Measurements from ENCODE around the gene QRICH1. TPM values are rescaled to one million over a fixed set of nuclear protein-coding genes. Genes with fewer than 3 reads are reported as not detected.

The QRICH1 gene
- total RNA-seq, 1 experiment from 2014 or later = 123 TPM

GRCh38 chr3:49020330-49021212 lies 73.3 kb downstream of the QRICH1 start:
- TF ChIP-seq TCF7 (CRISPR knock-in tag; IDR thresholded peaks at IDR 0.05; ENCODE audit: low read depth) (0 out of 2 replicates have a peak, but pooled peaks have one; percentile 16), ZNF423 (CRISPR knock-in tag; IDR thresholded peaks at IDR 0.05) (no peak), PRDM15 (CRISPR knock-in tag; IDR thresholded peaks at IDR 0.05) (peak; percentile 64), NR3C1 (CRISPR knock-in tag; conservative IDR thresholded peaks at IDR 0.05; ENCODE audit: low read depth) (0 out of 2 replicates have a peak, but pooled peaks have one; percentile 3), JUN (CRISPR knock-in tag; IDR thresholded peaks at IDR 0.05) (0 out of 2 replicates have a peak, but pooled peaks have one; percentile 35), IRF1 (CRISPR knock-in tag; IDR thresholded peaks at IDR 0.05) (0 out of 2 replicates have a peak, but pooled peaks have one; percentile 10)
- H3K4me3 Mint-ChIP-seq = peak overlapping the region; percentile 92
- peaks cover 28% of the 10 kb centered on the region for H3K4me1 Mint-ChIP-seq
- H3K27ac Mint-ChIP-seq = peak overlapping the region; percentile 89
- H3K27me3 Mint-ChIP-seq (ENCODE audit: low read depth) = no peaks in the 10 kb centered on the region
- DNase-seq (ENCODE audit: low spot score) (peak; percentile 51), ATAC-seq (no peak)
- H3K36me3 Mint-ChIP-seq = peaks cover 39% of the 10 kb centered on the region
- no peaks in the 10 kb centered on the region for H3K9me3 Mint-ChIP-seq
- POLR2A ChIA-PET = interaction anchor here (0.5 to 4.3 kb wide), 9 partner anchors 8 to 519 kb away, joined by 3 to 81 read pairs (median 11); partner anchors contain the start of genes CELSR3, IMPDH2, IP6K2 and P4HTM
- CTCF ChIA-PET = interaction anchor here (1.3 to 8.2 kb wide), 7 partner anchors 11 to 408 kb away, joined by 3 to 124 read pairs (median 8); partner anchors contain the start of genes IP6K2, KLHDC8B, NICN1 and P4HTM

- H3K9me3 Mint-ChIP-seq = no peaks in the 10 kb centered on the region
- POLR2A ChIA-PET = interaction anchor here (1.2 to 4.3 kb wide), 6 partner anchors 9 to 357 kb away, joined by 3 to 81 read pairs (median 26); partner anchors contain the start of genes CELSR3, IMPDH2, IP6K2 and P4HTM
- CTCF ChIA-PET = interaction anchor here (0.7 to 8.2 kb wide), 4 partner anchors 10 to 392 kb away, joined by 3 to 124 read pairs (median 52); partner anchors contain the start of genes P4HTM and WDR6
- H3K27me3 Mint-ChIP-seq (ENCODE audit: low read depth) = no peaks in the 10 kb centered on the region
- peak overlapping the region; percentile 89 for H3K27ac Mint-ChIP-seq
- no peak for DNase-seq (ENCODE audit: low spot score)
- no peak for ATAC-seq
- H3K4me3 Mint-ChIP-seq = peak overlapping the region; percentile 92
- peaks cover 28% of the 10 kb centered on the region for H3K4me1 Mint-ChIP-seq
- peaks cover 39% of the 10 kb centered on the region for H3K36me3 Mint-ChIP-seq
- TF ChIP-seq ZNF121 (CRISPR knock-in tag; IDR thresholded peaks at IDR 0.05) (no peak), ZNF232 (CRISPR knock-in tag; IDR thresholded peaks at IDR 0.05) (no peak), ERG (CRISPR knock-in tag; IDR thresholded peaks at IDR 0.05) (no peak), EMX1 (CRISPR knock-in tag; IDR thresholded peaks at IDR 0.05) (no peak), CREB1 (CRISPR knock-in tag; IDR thresholded peaks at IDR 0.05) (no peak), ZNF425 (CRISPR knock-in tag; conservative IDR thresholded peaks at IDR 0.05) (no peak), ZNF671 (CRISPR knock-in tag; IDR thresholded peaks at IDR 0.05) (no peak), ZNF423 (CRISPR knock-in tag; IDR thresholded peaks at IDR 0.05) (no peak), GABPB1 (CRISPR knock-in tag; IDR thresholded peaks at IDR 0.05) (no peak), ZBTB43 (CRISPR knock-in tag; IDR thresholded peaks at IDR 0.05) (no peak), MLX (CRISPR knock-in tag; IDR thresholded peaks at IDR 0.05) (no peak), NFYB (CRISPR knock-in tag; conservative IDR thresholded peaks at IDR 0.05; ENCODE audit: low read depth) (no peak), TP53 (CRISPR knock-in tag; IDR thresholded peaks at IDR 0.05) (no peak), E2F5 (CRISPR knock-in tag; IDR thresholded peaks at IDR 0.05) (no peak), TEAD1 (CRISPR knock-in tag; IDR thresholded peaks at IDR 0.05) (no peak), PRRX2 (CRISPR knock-in tag; IDR thresholded peaks at IDR 0.05) (no peak)
Observed at GRCh38 chr3:49019941-49020329, 73.9 kb downstream of the QRICH1 start.

Data from WTC11 (cell line).